NCI-H510A treated with DMSO at 0.1 percent for 48 hours (cell line): Measurements from ENCODE around the gene SRP68.
A peak's percentile ranks its signal among the peaks of the same experiment; 100 is the strongest.
"Not testable (repeated sequence)": the region's sequence is repeated elsewhere in the genome, so short reads cannot be mapped to it uniquely, and the experiment has no call there.

Experiments used
- DNase-seq: peaks from one replicate; lab custom pipeline; 2025; lab: John Stamatoyannopoulos, UW

SRP68 gene

DNA sequence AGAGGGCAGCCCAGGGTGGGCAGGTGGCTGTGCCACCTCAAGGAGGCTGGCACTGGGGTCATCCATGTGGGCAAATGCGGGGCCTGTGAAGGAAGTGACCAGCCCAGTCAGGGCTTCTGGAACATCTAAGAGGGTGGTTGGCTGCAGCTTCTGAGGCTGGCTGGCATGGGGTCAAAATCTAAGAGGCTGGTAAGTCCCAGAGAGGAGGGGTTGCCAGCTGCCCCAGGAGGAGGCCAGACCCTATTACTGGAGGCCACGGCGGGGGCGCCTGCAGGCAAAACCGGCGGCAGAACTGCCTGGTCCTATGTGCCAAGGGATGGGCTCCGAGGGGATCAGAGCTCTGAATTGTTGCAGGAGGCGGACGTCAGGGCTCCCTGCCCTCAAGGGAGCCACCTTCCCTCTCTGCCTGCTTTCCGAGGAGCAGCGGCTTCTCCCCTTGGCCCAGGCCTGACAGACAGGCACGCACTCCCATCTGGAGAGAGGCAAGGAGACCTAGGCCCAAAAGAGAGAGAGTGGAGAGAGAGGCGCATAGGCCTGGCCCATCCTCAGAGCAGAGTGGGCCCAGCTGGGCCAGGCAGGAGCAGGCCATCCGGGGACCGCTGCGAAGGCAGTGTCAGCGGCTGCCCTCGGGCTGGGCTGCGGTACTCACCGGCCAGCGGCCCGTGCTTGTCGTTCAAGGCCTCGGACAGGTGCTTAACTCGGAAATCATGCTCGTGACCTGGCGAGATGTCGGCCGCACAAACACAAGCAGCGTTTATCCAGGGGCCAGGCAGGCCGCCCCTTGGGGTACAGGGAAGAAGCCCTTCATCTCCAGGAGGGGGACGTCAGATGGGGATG, 17.6 kb upstream of the SRP68 start:
- no peak for DNase-seq

DNA sequence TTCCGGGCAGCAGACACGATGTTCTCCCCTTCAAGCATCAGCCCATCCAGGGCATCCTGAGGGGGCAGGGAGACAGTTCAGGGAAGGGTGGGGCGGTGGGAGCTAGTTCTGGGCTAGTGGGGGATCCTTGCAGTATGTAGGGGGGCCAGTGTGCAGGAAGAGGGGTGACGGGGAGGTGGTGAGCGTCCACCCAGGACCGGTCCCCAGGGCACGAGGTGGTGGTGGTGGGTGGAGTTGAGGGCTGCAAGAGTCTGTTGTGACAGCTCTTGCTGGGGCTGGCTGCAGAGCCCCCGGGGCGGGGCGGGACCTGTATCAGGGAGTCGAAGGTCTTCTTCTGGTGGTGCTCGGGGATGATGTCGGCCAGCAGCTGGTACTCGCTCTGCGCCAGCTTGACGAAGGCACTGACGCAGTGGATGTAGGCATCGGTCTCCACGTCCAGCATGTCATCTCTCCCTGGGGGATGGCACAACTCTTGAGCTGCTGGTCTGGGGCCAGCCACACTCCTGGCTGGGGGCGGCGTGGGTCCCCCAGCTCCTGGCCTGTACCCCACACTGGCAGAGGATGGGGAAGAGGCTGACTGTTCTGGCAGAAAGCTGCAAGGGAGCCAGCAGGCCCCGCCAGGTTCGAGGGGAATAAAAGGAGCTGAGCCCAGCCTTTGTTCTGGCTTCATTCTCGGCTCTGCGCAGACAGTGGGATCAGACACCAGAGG, 16.7 kb upstream of the SRP68 start:
- DNase-seq, result no peak

DNA sequence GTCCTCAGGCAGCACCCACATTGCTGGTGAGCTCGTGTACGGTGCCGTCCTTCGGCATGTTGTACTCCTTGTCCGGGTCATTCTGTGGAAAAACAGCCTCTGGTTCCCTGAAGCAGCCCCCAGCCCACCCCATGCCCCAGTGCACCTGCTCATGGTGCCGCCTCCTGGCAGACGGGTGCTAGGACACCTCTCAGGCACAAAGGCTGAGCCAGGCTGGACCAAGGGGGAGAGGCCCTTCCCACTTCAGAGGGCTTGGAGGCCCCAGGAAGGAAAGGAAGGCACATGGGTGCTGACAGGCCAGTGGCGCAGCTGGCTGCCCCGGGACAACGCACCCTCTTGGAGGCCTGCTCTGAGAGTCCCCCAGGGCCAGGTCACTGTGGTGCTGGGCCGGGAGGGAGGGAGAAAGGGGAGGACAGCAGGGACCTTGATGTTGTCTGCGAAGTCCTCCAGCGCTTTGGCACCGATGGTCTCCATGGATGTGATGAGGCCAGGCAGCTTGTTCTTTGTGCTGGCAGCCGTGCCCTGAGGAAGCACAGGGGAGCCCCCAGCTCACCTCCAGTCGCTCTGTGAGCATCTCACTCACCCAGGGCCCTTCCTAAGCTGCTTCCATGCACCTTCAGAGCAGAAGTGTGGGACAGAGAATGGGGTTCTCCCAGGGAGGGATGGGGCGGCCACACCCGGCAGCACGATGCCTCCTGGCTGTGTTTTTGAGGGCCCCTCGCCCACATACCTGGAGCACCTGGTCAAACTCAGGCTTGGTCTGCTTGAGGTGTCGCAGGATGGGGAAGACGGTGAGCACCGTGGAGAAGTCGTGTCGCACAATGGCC, 15.9 kb upstream of the SRP68 start:
- no peak for DNase-seq

DNA sequence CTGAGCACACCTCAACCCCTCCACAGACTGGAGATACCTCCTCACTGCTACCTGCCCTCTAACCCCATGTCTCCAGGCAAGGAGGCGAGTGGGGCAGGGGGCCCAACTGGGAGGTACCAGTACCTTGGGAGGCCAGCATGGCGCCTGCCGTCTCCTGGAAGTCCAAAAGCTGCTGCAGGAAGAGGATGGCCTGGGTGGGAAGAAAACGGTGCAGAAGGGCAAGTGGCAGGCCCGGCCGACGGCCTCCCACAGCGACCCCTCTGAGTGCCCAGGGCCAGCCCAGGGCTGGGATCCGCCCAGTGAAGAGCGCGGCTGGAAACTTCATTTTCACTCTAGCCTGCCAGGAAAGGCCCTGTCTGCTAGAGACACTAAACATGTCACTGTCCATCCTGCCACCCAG, 15.2 kb upstream of the SRP68 start:
- no peak for DNase-seq

DNA sequence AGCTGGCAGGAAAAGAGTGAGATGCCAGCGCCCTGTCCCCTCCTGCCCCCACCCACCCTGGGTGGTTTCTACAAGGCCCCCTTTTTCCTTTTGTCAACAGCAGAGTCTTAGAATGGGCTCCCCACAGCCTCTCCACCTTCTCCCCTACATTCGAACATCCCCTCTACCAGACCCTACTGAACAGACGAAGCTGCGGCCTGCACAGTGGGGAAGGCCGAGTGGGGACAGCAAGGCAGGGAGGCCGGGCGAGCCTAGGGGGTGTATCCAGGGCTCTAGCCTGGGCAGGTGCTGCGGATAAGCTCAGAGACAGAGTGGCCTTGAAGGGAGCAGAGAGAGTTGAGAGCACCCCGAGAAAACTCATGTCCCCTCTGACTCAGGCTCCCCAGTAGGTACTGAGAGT, 14.1 kb upstream of the SRP68 start:
- no peak for DNase-seq

DNA sequence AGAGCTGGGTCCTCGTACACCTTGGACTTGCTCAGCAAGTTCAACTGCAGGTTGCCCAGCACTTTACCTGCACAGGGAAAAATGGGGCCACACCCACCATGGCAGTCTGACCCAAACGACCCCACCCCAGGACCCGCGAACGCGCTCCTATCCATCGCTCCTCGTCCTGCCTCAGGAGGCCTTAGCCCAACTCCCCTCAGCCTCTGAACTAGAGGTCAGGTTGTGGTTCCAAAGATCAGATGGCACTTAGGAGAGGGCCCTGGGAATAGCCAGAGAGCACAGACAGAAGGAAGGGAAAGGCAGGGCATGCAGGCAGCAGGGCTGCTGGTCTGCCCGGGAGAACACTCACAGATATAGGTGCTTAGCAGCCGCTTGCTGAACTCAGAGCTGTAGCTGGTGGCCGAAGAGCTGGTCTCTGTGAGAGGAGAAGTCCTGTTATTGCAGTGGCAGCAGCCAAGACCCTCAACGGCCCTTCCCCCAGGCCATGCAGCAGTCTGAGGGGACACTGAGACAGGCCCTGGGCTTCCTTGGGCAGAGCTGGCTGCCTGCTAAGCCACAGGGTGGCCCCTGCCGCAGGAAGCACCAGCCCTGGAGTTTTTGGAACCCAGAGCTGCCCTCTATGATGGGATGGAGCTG, 13.5 kb upstream of the SRP68 start:
- DNase-seq, result no peak

DNA sequence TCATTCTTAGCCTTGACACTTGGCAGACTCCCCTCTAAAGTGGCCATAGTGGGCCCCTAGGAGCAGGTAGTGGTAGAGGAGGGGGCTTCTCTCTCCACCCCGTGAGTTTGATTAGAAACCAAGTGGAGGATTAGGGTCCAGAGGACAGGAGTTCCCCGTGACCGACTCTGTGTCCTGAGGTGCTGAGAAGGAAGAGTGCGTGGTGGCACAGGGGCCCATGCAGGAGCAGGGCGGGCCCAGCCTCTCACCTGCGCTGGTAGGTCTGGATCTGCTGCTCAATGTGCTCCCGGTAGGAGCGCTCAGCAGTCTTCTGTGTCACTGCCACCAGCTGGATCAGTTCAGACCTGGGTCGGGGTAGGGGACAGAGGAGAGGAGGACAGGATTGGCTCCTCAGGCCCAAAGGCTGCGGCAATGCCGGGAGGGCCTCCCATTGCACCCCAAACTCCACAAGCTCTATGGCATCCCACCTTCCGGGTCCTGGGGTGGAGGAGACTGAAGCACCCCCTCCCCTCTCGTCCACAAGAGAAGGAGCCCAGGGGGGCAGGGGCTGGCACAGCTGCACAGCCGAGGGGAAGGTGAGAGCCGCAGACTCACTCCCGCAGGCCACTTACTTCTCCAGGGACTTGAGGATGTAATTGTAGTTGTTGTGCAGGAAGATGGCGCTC, 12.9 kb upstream of the SRP68 start:
- DNase-seq, result no peak

DNA sequence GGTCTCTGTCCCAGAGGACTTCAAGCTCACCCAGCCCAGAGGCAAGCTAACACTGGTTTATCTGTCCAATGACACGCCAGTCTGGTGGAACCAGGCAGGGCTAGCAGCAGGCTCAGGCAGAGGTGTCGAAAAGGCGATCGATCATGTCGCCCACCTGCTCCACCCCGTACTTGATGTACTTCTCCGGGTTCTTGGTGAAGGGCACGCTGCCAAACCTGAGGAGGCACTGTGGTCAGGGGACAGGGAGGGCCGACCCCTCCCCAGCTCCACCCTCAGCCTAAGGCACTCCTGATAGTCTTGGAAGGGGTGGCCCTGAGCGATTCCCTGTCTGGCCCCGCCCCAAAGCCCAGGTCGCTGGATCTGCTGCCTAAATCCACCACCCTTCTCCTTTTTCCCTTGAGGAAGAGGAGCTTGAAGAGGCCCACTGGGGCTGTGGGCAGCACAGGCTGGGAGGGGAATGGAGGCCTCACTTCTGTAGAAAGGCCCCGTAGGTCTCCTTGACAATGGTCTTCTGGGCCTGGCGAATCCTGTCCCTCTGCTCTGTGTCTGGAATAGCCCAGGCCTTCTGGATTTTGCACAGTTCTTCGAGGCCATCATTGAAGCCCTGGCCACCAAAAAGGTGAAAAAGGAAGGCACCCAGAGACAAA, 11.3 kb upstream of the SRP68 start:
- no peak for DNase-seq

DNA sequence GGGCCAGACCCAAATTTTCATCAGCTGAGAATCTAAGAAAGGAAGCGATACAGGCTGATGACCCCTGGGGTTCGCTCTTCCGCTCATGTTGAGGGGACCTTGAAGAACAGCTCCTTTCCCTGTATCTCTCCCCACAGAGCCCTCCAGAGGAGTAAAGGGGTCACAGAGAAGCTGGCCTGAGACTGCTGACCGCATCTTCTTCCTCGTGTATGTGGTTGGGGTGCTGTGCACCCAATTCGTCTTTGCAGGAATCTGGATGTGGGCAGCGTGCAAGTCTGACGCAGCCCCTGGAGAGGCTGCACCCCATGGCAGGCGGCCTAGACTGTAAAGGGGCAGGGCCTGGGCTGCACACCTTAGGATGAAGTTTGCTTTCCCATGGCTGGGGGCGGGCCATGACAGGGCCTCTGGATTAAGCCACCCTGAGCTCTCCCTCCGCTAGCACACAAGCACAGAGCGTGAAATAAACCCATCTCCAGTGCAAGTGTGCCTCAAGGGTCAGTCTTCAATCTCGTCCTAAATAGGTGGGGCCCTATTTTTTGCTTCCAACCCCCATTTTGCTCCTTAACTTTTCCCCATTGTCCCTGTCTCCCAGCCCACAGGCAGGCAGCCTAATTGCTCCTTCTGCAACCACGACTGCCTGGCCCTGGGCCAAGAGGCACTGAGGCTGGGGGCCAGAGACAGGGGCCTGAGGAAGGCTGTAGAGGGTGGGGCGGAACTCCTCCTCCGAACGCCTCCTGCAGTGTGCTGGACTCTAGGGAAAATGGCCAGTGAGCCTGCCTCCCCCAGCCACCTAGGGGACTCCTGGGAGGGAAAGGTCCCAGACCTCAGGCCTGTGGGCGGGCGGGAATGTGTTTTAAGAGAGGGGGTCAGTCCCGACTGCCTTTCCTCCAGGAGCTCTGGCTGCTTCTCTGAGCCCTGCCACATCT, 10.3 kb upstream of the SRP68 start:
- no peak for DNase-seq

DNA sequence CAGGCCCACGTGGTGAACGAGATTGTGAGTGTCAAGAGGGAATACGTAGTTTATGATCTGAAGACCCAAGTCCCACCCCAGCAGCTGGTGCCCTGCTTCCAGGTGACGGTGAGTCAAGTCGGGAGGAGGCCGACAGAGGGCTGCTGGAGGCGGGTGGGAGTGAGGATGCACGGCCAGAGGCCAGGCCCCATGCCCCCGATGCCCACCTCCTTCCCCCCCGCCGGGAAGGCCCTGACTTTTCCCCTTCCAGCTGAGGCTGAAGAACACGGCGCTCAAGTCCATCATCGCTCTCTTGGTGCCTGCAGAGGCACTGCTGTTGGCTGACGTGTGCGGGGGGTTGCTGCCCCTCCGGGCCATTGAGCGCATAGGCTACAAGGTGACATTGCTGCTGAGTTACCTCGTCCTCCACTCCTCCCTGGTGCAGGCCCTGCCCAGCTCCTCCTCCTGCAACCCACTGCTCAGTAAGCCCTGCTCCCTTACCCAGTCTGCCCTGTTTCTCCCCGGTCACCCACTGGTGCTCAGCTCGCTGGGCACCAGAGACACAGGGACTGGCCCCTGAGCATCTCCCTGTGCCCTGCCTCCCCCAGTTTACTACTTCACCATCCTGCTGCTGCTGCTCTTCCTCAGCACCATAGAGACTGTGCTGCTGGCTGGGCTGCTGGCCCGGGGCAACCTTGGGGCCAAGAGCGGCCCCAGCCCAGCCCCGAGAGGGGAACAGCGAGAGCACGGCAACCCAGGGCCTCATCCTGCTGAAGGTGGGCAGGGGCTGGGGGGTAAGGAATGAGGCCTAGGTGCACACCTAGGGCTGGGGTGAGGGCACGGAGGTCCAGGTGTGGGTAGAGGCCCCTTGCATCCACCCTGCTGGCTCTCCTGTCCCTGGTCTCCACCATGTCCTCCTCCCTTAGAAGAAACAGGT, 9.2 kb upstream of the SRP68 start:
- no peak for DNase-seq

DNA sequence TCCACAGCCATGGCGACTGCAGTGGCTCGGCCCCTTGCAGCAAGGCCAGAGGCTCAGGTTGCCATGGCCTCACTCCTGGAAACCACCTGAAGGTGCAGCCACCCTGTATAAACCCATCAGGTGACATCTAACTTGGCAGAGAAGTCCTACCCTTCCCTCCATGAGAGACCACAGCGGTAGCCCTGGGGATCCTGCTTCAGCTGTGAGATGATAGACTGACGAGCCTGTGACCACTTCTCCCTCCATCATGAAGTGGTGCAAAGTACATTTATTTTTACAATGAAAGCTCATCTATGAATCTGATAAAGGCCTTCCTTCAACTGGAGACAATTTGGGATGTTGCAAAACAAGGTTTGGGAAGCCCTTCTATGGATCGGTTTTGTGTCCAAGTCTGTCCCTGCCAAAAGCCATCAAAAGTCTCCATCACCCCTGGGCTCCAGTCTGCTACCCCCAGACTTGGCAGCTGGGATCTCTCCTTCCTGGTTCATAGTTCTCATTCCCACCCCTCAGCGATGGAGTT, 8.5 kb upstream of the SRP68 start:
- no peak for DNase-seq

DNA sequence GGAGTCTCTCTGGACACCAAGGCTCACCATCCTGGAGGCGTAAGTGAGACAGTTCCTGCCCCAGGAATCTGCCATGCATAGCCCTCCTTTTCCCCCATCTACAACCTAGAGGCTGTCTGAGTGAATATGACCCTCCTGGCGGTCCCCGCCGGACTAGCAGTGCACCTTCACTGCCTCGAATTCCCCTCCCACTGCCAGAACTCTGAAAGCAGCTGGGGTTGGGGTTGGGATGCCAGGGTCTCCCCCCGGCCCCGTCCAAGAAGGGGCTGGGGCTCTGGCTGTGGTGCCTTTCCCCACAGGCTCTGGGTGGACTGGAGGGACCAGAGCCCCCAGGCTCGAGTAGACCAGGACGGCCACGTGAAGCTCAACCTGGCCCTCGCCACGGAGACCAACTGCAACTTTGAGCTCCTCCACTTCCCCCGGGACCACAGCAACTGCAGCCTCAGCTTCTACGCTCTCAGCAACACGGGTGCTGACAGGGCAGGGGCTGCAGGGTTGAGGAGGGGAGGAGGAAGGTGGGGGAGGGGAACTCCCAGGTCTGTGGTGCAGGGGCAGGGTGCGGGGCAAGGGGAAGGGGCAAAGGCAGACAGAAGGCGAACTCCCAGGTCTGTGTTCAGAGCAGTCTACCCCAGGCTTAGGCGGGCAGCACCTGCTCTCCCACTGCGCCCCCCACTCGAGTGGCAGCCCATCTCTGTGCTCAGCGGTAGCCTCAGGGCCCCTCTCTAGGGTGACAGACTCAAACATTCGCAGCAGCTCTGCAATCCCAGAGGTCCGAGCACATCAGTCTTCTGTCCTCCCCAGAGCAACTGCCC, 7.8 kb upstream of the SRP68 start:
- DNase-seq, result no peak

DNA sequence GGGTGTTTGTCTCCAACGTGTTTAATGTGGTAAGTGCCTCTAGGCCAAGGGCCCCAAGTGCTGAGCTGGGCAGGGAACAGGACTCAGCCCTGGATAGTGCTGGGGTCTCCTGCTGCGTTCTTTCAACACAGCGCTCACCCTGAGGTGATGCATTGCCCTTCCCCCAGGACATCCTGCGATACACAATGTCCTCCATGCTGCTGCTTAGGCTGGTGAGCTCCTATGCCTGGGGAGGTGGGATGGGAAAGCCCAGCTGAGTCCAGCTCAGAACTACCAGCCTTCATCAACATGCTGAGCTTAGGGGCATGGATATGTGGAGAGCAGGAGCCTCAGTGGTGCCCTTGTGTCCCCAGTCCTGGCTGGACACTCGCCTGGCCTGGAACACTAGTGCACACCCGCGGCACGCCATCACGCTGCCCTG, 7.2 kb upstream of the SRP68 start:
- DNase-seq, result no peak

DNA sequence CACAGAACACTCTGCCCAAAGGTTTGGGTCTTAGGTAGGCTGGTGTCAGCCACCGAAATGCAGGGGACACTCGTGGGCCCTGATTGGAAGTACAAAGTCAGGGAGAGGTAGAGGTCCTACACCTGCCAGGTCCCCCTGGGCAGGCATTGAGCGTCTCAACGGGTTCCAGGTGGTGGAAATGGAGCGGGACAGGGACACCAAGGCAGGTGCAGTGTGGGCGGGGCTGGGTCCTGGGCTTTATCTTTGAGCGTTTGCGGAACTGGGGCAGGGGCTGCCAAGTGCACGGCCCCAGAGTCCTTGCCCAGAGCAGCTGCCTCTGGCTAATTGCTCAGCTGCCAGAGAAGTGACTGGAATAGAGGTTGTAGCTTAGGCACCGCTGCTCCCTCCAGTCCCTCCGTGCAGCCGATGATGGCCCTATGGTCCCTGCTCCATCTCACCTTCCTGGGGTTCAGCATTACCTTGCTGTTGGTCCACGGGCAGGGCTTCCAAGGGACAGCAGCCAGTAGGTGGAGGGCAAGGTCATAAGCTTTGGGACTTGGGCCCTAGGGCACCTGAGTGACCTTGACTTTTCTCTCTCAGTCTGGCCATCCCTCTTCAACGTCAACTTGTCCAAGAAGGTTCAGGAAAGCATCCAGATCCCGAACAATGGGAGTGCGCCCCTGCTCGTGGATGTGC, 6.7 kb upstream of the SRP68 start, which contains the start of gene ZACN:
Gene ZACN, plus strand, starts transcription at position 323 of the 675 bp plus-strand sequence. Its CDS starts 83 bp downstream, at position 406.
- DNase-seq, result peak; percentile 40

DNA sequence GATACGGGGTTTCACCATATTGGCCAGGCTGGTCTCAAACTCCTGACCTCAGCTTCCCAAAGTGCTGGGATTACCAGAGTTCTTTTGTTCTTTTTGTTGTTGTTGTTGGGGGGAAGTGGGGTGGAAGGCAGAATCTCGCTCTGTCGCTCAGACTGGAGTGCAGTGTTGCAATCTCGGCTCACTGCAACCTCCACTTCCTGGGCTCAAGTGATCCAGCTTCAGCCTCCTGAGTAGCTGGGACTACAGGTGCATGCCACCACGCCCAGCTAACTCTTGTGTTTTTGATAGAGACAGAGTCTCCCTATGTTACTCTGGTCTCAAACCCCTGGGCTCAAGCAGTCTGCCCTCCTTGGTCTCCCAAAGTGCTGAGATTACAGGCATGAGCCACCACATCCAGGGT, 6.1 kb upstream of the SRP68 start:
- not testable (repeated sequence) for DNase-seq

DNA sequence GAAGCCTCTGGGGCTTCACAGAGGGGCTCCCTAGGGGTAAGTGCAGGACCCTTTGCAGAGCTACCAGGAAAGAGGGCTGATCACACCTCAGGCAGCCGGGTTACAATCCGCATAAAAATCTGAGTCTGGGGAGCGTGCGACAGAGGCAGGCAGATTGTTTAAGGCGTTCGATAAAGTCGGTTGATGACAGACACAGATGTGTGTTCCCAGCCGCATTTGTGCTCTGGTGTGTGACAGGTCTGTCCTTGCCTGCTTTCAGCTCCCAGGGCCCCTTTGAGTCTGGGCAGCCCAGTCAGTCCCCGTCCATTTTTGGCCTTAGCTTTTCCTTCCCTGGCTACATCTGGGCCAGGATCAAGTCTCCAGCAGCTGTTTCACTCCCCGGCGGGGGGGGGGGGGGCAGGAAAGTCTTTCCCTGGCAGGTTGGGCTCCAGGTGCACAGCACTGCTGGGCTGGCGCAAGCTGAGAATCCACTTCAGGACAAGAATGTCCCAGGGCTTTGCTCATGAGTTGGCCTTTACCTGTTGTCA, 5.3 kb upstream of the SRP68 start:
- DNase-seq, result peak; percentile 55
